Esophagus muscularis mucosa (tissue), 4 donors: ENCODE results near the gene LRRC7. TPM values are rescaled to one million over a fixed set of nuclear protein-coding genes. Genes with fewer than 3 reads are reported as not detected.
A peak's percentile ranks its signal among the peaks of the same experiment; 100 is the strongest.

Experiments
- DNase-seq: peaks from one replicate; pipeline ENCODE4 v3.0.0-alpha.2; 2017; ENCODE audit errors: extremely low spot score
- H3K27ac ChIP-seq, 4 donors: fragments of 200-600 bp; sonication (generic); replicated peaks in 1 of 4; 1 replicate in 3 of 4; 2 replicates in 1 of 4; pipeline ENCODE4 v1.5.1; 2016 to 2019; ENCODE audit warnings: mild to moderate bottlenecking in 1 of 4
- H3K27me3 ChIP-seq, 4 donors: fragments of 200-600 bp; sonication (generic); one replicate each; pipeline versions ENCODE4 v1.5.1 to v1.6.0; 2016 to 2019
- H3K36me3 ChIP-seq, 4 donors: fragments of 200-600 bp; sonication (generic); one replicate each; pipeline ENCODE4 v1.5.1; 2016 to 2019
- H3K4me1 ChIP-seq, 4 donors: fragments of 200-600 bp; sonication (generic); one replicate each; pipeline ENCODE4 v1.5.1; 2016 to 2019
- H3K4me3 ChIP-seq, 4 donors: fragments of 200-600 bp; sonication (generic); 1 replicate in 2 of 4; 2 replicates in 2 of 4; pipeline ENCODE4 v1.5.1; 2016 to 2019; ENCODE audit warnings: mild to moderate bottlenecking in 4 of 4, moderate library complexity in 1 of 4
- H3K9me3 ChIP-seq, 4 donors: fragments of 200-600 bp; sonication (generic); 1 replicate in 3 of 4; 2 replicates in 1 of 4; pipeline ENCODE4 v1.5.1; 2016 to 2019
- CTCF ChIP-seq, 3 experiments: fragments of 200-600 bp in 2 of 3; fragments of 450-650 bp in 1 of 3; sonication (generic) in 2 of 3; IDR thresholded peaks; one replicate each; pipeline ENCODE4 v1.5.1; 2017 to 2019; ENCODE audit warnings: antibody characterized with exemption in 3 of 3, mild to moderate bottlenecking in 2 of 3, moderate library complexity in 1 of 3
- EP300 ChIP-seq: sonication (generic); formaldehyde crosslinking; IDR thresholded peaks from one replicate; pipeline ENCODE4 v1.6.1; 2017; ENCODE audit warnings: antibody characterized with exemption
- POLR2A ChIP-seq: fragments of 450-650 bp; IDR thresholded peaks from one replicate; pipeline ENCODE4 v1.6.1; 2017; ENCODE audit warnings: antibody characterized with exemption, moderate library complexity, mild to moderate bottlenecking, low read depth
- POLR2AphosphoS5 ChIP-seq, 2 donors: sonication (generic); formaldehyde crosslinking; IDR thresholded peaks; one replicate each; pipeline ENCODE4 v1.6.1; 2017; ENCODE audit warnings: antibody characterized with exemption in 2 of 2
- WGBS: methylation state at CpG from one replicate; pipeline ENCODE4 v1.1.5; 2018; 5-methylcytosine and 5-hydroxymethylcytosine counted together
- intact Hi-C: fragments of 100-400 bp; cut with DNase I; formaldehyde crosslinking; loops from one replicate; pipeline ENCODE4 v1.15.1; 2023
- total RNA-seq, 4 donors: library from RNA; depleted of rRNA; stranded (reverse); fragments of >200 nt; gene quantifications; one replicate each; pipeline versions ENCODE4 v1.1.0 to v1.2.1, GENCODE V29; 2016

LRRC7 gene
- total RNA-seq, 4 donors from 2014 or later: 0.26 to 2.5 (median 0.42) TPM

- Histone ChIP-seq H3K4me3 (no peak overlapping the region), H3K9me3 (peaks cover 0 to 5% (median 2%) of the 10 kb centered on the region in 4 donors), H3K27me3 (no peaks in the 10 kb centered on the region), H3K27ac (peak overlapping the region in 2 of 4 donors; percentile 9 to 20), H3K4me1 (peaks cover 3 to 29% (median 26%) of the 10 kb centered on the region in 4 donors), H3K36me3 (no peaks in the 10 kb centered on the region)
- TF ChIP-seq POLR2AphosphoS5 (IDR thresholded peaks at IDR 0.05): no peak
- TF ChIP-seq EP300: no peak
- no peak for TF ChIP-seq POLR2A
- TF ChIP-seq CTCF (IDR thresholded peaks at IDR 0.05): no peak
- WGBS: 35% methylated on average over 5 of the region's 5 CpGs
- intact Hi-C loops: no loop called here
- no peak for DNase-seq
These were observed 347.4 kb downstream of the LRRC7 start for GRCh38 chr1:69914976-69915765.

DNA sequence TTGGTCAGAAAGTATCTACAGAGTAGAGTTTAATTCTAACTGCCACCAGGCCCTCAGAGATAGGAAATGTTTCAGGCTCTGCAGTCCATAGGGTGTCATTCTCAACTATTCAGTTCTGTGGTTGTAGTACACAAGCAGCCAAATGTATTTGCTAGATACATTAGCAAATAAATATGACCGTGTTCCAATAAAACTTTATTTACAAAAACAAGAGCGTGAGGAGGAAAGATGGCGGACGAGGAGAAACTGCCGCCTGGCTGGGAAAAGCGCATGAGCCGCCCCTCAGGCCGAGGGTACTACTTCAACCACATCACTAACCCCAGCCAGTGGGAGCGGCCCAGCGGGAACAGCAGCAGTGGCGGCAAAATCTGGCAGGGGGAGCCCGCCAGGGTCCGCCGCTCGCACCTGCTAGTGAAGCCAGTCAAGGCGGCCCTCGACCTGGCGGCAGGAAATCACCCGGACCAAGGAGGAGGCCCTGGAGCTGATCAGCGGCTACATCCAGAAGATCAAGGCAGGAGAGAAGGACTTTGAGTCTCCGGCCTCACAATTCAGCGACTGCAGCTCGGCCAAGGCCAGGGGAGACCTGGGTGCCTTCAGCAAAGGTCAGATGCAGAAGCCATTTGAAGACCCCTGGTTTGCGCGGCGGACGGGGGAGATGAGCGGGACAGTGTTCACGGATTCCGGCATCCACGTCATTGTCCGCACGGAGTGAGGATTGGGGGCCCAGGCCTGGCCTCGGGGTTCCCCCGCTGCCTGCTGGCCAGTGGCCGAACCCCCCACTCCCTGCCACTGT, 351.6 kb downstream of the LRRC7 start:
- peaks cover 1 to 15% (median 14%) of the 10 kb centered on the region in 4 donors for H3K4me1 ChIP-seq
- no peaks in the 10 kb centered on the region for H3K36me3 ChIP-seq
- no peak for DNase-seq
- no peak overlapping the region for H3K4me3 ChIP-seq
- no peak overlapping the region for H3K27ac ChIP-seq
- WGBS: 97% methylated on average over 16 of the region's 36 CpGs
- intact Hi-C loops: no loop called here
- H3K27me3 ChIP-seq: no peaks in the 10 kb centered on the region
- H3K9me3 ChIP-seq: peaks cover 0 to 5% (median 2%) of the 10 kb centered on the region in 4 donors
- no peak for TF ChIP-seq POLR2AphosphoS5 (IDR thresholded peaks at IDR 0.05)
- TF ChIP-seq CTCF (IDR thresholded peaks at IDR 0.05): no peak
- no peak for TF ChIP-seq EP300
- TF ChIP-seq POLR2A: no peak

DNA sequence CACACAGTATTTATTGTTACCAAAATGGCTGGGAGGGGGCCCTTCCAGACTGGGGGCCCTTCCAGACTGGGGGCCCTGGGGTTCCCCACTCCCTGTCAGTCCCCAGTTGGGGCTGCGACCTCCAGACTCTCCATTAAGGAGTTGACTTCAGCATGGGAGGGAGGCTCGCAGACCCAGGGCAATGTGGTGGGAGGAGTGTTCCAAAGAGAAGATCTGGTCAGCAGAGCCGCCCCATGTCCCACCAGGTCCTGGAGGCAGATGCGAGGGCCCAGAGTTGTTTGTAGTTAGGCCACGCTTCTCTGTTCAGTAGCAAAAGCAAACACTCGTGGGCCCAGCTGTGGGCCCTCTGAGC, 352.2 kb downstream of the LRRC7 start:
- no peak for DNase-seq
- H3K27me3 ChIP-seq: no peaks in the 10 kb centered on the region
- intact Hi-C loops: no loop called here
- no peaks in the 10 kb centered on the region for H3K36me3 ChIP-seq
- no peak overlapping the region for H3K27ac ChIP-seq
- WGBS: 91% methylated on average over 6 of the region's 6 CpGs
- TF ChIP-seq CTCF (IDR thresholded peaks at IDR 0.05): no peak
- TF ChIP-seq EP300: no peak
- TF ChIP-seq POLR2AphosphoS5 (IDR thresholded peaks at IDR 0.05): no peak
- TF ChIP-seq POLR2A: no peak
- peaks cover 0 to 5% (median 2%) of the 10 kb centered on the region in 4 donors for H3K9me3 ChIP-seq
- H3K4me1 ChIP-seq: peaks cover 0 to 9% (median 9%) of the 10 kb centered on the region in 4 donors
- no peak overlapping the region for H3K4me3 ChIP-seq

DNA sequence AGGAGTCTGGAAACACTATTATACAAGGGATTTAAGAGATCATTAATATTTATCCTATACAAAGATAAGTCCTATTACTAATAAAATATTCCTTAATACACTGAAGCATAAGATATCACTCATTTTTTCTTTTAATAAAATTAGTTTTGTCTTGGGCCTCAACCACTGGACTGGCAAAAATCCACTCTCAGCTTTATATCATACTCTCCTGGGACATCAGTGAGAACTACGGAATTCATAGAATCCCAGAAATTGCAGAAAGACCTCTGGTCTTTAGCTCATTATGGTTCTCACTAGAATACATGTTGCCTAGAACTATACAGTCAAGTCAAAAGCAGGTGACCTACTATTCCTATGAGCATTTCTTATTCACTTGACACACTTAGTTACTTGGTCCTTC, 352.7 kb downstream of the LRRC7 start:
- no peak for DNase-seq
- H3K27me3 ChIP-seq: no peaks in the 10 kb centered on the region
- intact Hi-C loops: no loop called here
- peaks cover 0 to 5% (median 2%) of the 10 kb centered on the region in 4 donors for H3K9me3 ChIP-seq
- H3K27ac ChIP-seq: no peak overlapping the region
- no peak overlapping the region for H3K4me3 ChIP-seq
- TF ChIP-seq POLR2A: no peak
- no peak for TF ChIP-seq EP300
- TF ChIP-seq CTCF (IDR thresholded peaks at IDR 0.05): no peak
- TF ChIP-seq POLR2AphosphoS5 (IDR thresholded peaks at IDR 0.05): no peak
- peaks cover 0 to 4% (median 3%) of the 10 kb centered on the region in 4 donors for H3K4me1 ChIP-seq
- no peaks in the 10 kb centered on the region for H3K36me3 ChIP-seq
- WGBS: 85% methylated on average over 1 of the region's 1 CpG
